WI38 (cell line): ENCODE results near the gene NBL1.

Experiments used
- H3K4me3 ChIP-seq: 2 replicates; pipeline ENCODE4 v1.5.1; 2011; ENCODE audit warnings: low read depth, mild to moderate bottlenecking, control low read depth, low read length
- CTCF ChIP-seq: IDR thresholded peaks from 2 replicates; pipeline ENCODE4 v1.5.1; 2012; ENCODE audit warnings: low read depth, mild to moderate bottlenecking, control low read depth, low read length

The NBL1 gene

DNA sequence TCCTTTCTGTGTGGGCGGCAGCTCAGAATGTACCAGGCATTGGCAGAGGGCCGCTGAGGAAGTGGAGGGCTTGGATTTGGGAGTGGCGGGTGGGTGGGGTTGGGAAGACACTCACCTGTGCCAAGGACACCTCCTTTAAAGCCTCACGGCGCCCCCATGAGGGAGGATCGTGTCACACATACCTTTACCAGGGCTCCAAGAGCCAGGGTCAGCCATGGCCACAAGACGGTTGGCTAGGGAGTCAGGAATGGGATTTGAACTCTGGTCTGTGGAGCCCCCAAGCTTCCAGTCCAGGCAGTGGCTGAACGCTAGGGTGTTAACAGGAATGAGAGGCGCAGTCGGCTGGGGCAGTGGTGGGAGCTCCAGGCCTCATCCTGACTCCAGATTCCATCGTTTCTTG is 4.6 kb downstream of the NBL1 start:
- TF ChIP-seq CTCF = no peak
- H3K4me3 ChIP-seq = no peak overlapping the region

DNA sequence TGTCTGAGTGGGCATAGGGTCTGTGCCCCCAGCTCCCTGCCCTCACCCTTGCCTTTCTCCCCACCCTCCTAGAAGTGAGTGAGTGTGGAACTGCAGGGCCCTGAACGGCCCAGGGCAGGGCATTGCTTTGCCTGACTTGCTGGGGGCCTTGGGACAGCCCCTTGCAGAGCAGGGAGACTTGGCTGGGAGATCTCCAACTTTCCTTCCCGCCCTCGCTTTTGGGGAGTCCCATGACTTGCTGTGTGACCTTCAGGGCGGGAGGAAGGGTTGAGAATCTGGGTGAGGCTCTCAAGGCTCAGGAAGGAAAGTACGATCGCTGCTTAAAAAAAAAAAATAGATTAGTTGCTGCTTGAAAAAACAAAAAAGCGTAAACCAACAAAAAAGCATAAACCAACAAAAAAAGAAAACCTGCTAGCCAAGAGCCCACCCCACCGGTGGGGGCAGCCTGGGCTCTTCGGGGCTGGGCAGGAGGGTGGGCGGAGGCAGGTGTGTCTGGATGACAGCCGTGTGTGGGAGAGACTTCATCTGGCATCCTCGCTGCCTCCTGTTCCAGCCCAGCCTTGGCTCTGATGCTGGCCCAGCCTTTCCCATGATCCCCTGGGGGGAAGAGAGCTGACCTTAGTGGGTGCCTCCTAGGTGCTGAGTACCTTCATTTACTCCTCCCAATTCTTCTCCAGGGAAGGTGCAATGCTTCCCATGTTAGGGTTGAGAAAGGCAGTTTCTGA is 6.5 kb downstream of the NBL1 start:
- H3K4me3 ChIP-seq = no peak overlapping the region
- no peak for TF ChIP-seq CTCF

DNA sequence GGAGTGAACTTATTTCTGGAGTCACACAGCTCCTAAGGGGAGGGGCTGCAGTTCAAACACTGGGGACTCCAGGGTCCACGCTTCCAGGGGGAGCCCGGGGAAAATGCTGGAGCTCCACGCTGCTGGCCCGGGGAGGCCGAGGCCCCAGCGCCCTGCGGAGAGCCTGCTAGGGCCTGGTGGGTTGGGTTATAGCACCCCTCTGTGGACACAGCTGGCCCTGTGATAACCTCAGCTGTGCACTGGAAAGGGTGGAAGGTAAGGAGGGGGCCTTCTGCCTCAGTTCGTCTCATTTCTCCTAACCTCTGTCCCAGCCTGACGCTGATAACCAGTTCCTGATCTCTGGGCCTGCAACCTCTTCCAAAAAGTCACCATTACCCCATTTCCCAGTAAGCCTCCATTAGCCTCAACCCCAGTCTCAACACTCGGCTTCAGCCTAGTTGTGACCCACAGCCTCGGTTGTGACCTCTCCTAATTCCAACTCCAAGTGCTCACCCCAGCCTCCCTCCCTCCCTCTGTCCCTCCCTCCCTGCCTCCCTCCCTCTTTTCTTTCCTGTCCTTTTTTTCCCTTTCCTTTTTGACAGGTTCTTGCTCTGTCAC is 7.1 kb downstream of the NBL1 start:
- TF ChIP-seq CTCF = peak; percentile 62

GRCh38 chr1:19654386-19654785 is 10.3 kb downstream of the NBL1 start:
- H3K4me3 ChIP-seq = no peak overlapping the region

More for the DNA sequence above, 7.1 kb downstream of the NBL1 start:
- H3K4me3 ChIP-seq = no peak overlapping the region

DNA sequence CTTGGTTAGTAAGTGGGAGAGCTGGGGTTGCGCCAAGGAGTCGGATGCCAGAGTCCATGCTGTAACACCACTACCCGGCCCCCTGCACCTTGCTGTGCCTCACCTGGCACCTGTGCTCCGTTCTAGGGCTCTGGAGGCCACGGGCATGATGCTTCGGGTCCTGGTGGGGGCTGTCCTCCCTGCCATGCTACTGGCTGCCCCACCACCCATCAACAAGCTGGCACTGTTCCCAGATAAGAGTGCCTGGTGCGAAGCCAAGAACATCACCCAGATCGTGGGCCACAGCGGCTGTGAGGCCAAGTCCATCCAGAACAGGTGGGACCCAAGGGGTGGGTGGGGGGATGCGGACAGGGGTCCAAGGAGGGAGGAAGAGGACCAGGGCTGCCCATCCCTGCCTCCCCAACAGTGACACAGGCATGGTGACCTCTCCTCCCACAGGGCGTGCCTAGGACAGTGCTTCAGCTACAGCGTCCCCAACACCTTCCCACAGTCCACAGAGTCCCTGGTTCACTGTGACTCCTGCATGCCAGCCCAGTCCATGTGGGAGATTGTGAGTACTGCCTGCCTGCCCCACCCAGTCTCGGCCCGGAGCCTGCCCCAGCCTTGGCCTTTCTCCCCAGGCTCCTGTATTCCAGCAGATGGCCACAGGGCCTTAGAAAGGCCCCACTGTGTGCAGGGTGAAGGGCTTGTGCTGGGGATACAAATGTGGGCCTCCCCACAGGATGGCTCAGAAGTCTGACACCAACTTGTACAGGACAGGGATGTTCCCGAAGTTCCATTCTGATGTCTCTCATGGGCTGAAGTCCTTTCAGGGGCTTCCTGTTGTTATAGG is 11.0 kb downstream of the NBL1 start:
- H3K4me3 ChIP-seq = no peak overlapping the region
- TF ChIP-seq CTCF = no peak

More at GRCh38 chr1:19654386-19654785, 10.3 kb downstream of the NBL1 start:
- no peak for TF ChIP-seq CTCF

GRCh38 chr1:19655718-19656080 is 11.6 kb downstream of the NBL1 start:
- H3K4me3 ChIP-seq = no peak overlapping the region
- TF ChIP-seq CTCF = no peak
